PC-9 (cell line): Measurements from ENCODE around the gene FBXO47.

Experiments used
- EZH2 ChIP-seq: fragments of 200-600 bp; sonication (generic); IDR thresholded peaks from 2 replicates; pipeline ENCODE4 v1.8.0; 2017; ENCODE audit warnings: antibody characterized with exemption, low read depth
- TF ChIP-seq, protein P1 (sequence below): fragments of 200-600 bp; sonication (generic); conservative IDR thresholded peaks from 2 replicates; pipeline ENCODE4 v1.6.1; 2017; ENCODE audit warnings: mixed run types, antibody characterized with exemption, mild to moderate bottlenecking, moderate library complexity

GRCh38 chr17:38916771-38917170 is 50.4 kb downstream of the FBXO47 start:
- TF ChIP-seq, protein P1, sequence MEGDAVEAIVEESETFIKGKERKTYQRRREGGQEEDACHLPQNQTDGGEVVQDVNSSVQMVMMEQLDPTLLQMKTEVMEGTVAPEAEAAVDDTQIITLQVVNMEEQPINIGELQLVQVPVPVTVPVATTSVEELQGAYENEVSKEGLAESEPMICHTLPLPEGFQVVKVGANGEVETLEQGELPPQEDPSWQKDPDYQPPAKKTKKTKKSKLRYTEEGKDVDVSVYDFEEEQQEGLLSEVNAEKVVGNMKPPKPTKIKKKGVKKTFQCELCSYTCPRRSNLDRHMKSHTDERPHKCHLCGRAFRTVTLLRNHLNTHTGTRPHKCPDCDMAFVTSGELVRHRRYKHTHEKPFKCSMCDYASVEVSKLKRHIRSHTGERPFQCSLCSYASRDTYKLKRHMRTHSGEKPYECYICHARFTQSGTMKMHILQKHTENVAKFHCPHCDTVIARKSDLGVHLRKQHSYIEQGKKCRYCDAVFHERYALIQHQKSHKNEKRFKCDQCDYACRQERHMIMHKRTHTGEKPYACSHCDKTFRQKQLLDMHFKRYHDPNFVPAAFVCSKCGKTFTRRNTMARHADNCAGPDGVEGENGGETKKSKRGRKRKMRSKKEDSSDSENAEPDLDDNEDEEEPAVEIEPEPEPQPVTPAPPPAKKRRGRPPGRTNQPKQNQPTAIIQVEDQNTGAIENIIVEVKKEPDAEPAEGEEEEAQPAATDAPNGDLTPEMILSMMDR = no peak
- no peak for TF ChIP-seq EZH2
